Ovary (tissue), 9 donors: Measurements from ENCODE around the gene INPP5E. TPM values are rescaled to one million over a fixed set of nuclear protein-coding genes. Genes with fewer than 3 reads are reported as not detected.

Source experiments
- DNase-seq, 5 donors: peaks; one replicate each; pipeline ENCODE4 v3.0.0-alpha.2; 2019 to 2020
- H3K27ac ChIP-seq, 2 donors: fragments of 200-600 bp; one replicate each; pipeline versions ENCODE4 v1.5.1 to v1.8.0; 2019 to 2022
- H3K27me3 ChIP-seq: fragments of 200-600 bp; one replicate; pipeline ENCODE4 v1.8.0; 2022
- H3K36me3 ChIP-seq: fragments of 200-600 bp; sonication (generic); one replicate; pipeline ENCODE4 v1.5.1; 2019
- H3K4me1 ChIP-seq: one replicate; pipeline ENCODE4 v1.8.1; 2013; ENCODE audit warnings: mild to moderate bottlenecking, moderate library complexity; ENCODE audit not compliant: insufficient read depth
- H3K4me3 ChIP-seq: fragments of 200-600 bp; sonication (generic); one replicate; pipeline ENCODE4 v1.5.1; 2017
- H3K9me3 ChIP-seq, 2 donors: fragments of 200-600 bp in 1 of 2; sonication (generic) in 1 of 2; one replicate each; pipeline versions ENCODE4 v1.5.1 to v1.8.1; 2013 to 2019; ENCODE audit warnings: mild to moderate bottlenecking in 1 of 2, moderate library complexity in 1 of 2
- CTCF ChIP-seq, 3 donors: fragments of 450-650 bp in 2 of 3; fragments of 200-600 bp in 1 of 3; IDR thresholded peaks; one replicate each; pipeline versions ENCODE4 v1.5.1 to v1.8.0; 2016 to 2022; ENCODE audit warnings: antibody characterized with exemption in 3 of 3, mild to moderate bottlenecking in 1 of 3
- EP300 ChIP-seq: sonication (generic); formaldehyde crosslinking; IDR thresholded peaks from one replicate; pipeline ENCODE4 v1.6.1; 2017; ENCODE audit warnings: antibody characterized with exemption
- POLR2A ChIP-seq: fragments of 450-650 bp; IDR thresholded peaks from one replicate; pipeline ENCODE4 v1.6.1; 2017; ENCODE audit warnings: antibody characterized with exemption, mild to moderate bottlenecking, moderate library complexity
- WGBS, 3 donors: extraction: QIAGEN DNeasy Blood & Tissue Kit in 1 of 3; methylation state at CpG; one replicate each; pipeline versions ENCODE4 v1.1.5 to v1.1.7; 2013 to 2017; 5-methylcytosine and 5-hydroxymethylcytosine counted together
- intact Hi-C, 4 donors: fragments of 100-400 bp; cut with DNase I; formaldehyde crosslinking; loops; one replicate each; pipeline versions ENCODE4 v1.11.0 to v1.15.1; 2022 to 2023
- polyA plus RNA-seq, 2 donors: library from polyadenylated mRNA; stranded (reverse); fragments of 200-250 nt in 1 of 2; fragments of 350-450 nt in 1 of 2; fragmentation: Illumina TruSeq in 1 of 2; extraction: RNeasy Lipid Tissue Mini Kit (QIAGEN cat#74804) in 1 of 2; gene quantifications; one replicate each; pipeline ENCODE4 v1.2.3, GENCODE V29; 2013 to 2014
- total RNA-seq, 7 donors: library from RNA; depleted of rRNA in 2 of 7; stranded (reverse); fragments of >200 nt in 2 of 7; fragmentation: NEBNext Ultra II Directional in 3 of 7; extraction: Animal tissue kit (Norgen Biotek cat#: 25700) in 3 of 7; gene quantifications; one replicate each; pipeline versions ENCODE4 v1.1.0 to v1.2.4, GENCODE V29; 2016 to 2023
- donor health status: DM: no; HTN: no; CAD: no; lungs with moderate emphysema.
- donor health status: DM: no; HTN: no; CAD: no.
- donor health status: Bipolar disorder and iron deficiency.
- donor health status: DM: yes; HTN: yes; CAD: no.
- donor health status: DM: no; HTN: no; CAD: no.
- donor health status: DM: yes; HTN: yes; CAD: no.

The INPP5E gene
- total and polyA plus RNA-seq, 9 donors = 3.4 to 18.5 (median 15.0) TPM

DNA sequence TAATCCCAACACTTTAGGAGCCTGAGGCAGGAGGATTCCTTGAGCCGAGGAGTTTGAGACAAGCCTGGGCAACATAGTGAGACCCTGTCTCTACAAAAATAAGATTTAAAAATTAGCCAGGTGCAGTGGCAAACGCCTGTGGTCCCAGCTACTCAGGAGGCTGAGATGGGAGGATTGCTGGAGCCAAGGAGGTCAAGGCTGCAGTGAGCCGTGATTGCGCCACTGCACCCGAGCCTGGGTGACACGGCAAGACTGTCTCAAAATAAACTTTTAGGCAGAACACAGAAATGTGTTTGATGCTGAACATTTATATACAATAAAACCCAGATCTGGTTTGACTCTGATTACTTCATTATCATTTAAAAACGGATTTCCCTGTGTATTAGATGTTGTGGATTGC lies 34.2 kb downstream of the INPP5E start:
- H3K36me3 ChIP-seq = no peaks in the 10 kb centered on the region
- no peaks in the 10 kb centered on the region for H3K9me3 ChIP-seq
- no peak overlapping the region for H3K4me3 ChIP-seq
- DNase-seq = no peak
- WGBS, 3 donors = 70 to 75% (median 70%) methylated on average over 7 of the region's 7 CpGs
- no peaks in the 10 kb centered on the region for H3K27me3 ChIP-seq
- TF ChIP-seq CTCF (IDR thresholded peaks at IDR 0.05) (no peak), POLR2A (no peak), EP300 (no peak)
- no peak overlapping the region for H3K27ac ChIP-seq
- intact Hi-C loops = no loop called here
- H3K4me1 ChIP-seq = peaks cover 3% of the 10 kb centered on the region

- TF ChIP-seq EP300 (no peak), CTCF (IDR thresholded peaks at IDR 0.05) (no peak), POLR2A (no peak)
- no peak overlapping the region for H3K4me3 ChIP-seq
- intact Hi-C loops = loop anchor here in 1 of 4 donors (5.0 kb wide), 1 partner anchor 92 kb away; no protein-coding TSS in a partner anchor
- peaks cover 6% of the 10 kb centered on the region for H3K4me1 ChIP-seq
- no peak for DNase-seq
- no peak overlapping the region for H3K27ac ChIP-seq
- WGBS, 3 donors = 85 to 87% (median 86%) methylated on average over 14 of the region's 14 CpGs
- no peaks in the 10 kb centered on the region for H3K36me3 ChIP-seq
- no peaks in the 10 kb centered on the region for H3K27me3 ChIP-seq
- H3K9me3 ChIP-seq = no peaks in the 10 kb centered on the region
Measured at GRCh38 chr9:136404801-136405136, 34.9 kb downstream of the INPP5E start.

- WGBS, 3 donors = 86 to 89% (median 89%) methylated on average over 32 of the region's 32 CpGs
- intact Hi-C loops = loop anchor here in 1 of 4 donors (5.0 kb wide), 1 partner anchor 92 kb away; no protein-coding TSS in a partner anchor
- Histone ChIP-seq H3K9me3 (no peaks in the 10 kb centered on the region), H3K27ac (no peak overlapping the region), H3K27me3 (no peaks in the 10 kb centered on the region), H3K4me3 (no peak overlapping the region), H3K4me1 (peaks cover 7% of the 10 kb centered on the region), H3K36me3 (no peaks in the 10 kb centered on the region)
- DNase-seq = no peak
- TF ChIP-seq EP300 = no peak
- TF ChIP-seq CTCF (IDR thresholded peaks at IDR 0.05) = no peak
- TF ChIP-seq POLR2A = no peak
Measured at GRCh38 chr9:136403915-136404800, 35.5 kb downstream of the INPP5E start.

GRCh38 chr9:136403538-136403914 lies 36.1 kb downstream of the INPP5E start:
- TF ChIP-seq EP300 = no peak
- no peak for DNase-seq
- no peaks in the 10 kb centered on the region for H3K9me3 ChIP-seq
- no peak overlapping the region for H3K27ac ChIP-seq
- no peak overlapping the region for H3K4me3 ChIP-seq
- intact Hi-C loops = loop anchor here in 1 of 4 donors (5.0 kb wide), 1 partner anchor 91 kb away; no protein-coding TSS in a partner anchor
- H3K4me1 ChIP-seq = peaks cover 13% of the 10 kb centered on the region
- no peaks in the 10 kb centered on the region for H3K27me3 ChIP-seq
- H3K36me3 ChIP-seq = no peaks in the 10 kb centered on the region
- 85 to 89% (median 87%) methylated on average over 5 of the region's 5 CpGs for WGBS, 3 donors

- WGBS, 3 donors = 48 to 52% (median 51%) methylated on average over 13 of the region's 13 CpGs
- no peaks in the 10 kb centered on the region for H3K27me3 ChIP-seq
- peaks cover 13% of the 10 kb centered on the region for H3K4me1 ChIP-seq
- DNase-seq = no peak
- no peak overlapping the region for H3K27ac ChIP-seq
- no peaks in the 10 kb centered on the region for H3K9me3 ChIP-seq
- intact Hi-C loops = loop anchor here in 1 of 4 donors (5.0 kb wide), 1 partner anchor 90 kb away; no protein-coding TSS in a partner anchor
- no peak for TF ChIP-seq POLR2A
- H3K4me3 ChIP-seq = no peak overlapping the region
- H3K36me3 ChIP-seq = no peaks in the 10 kb centered on the region
Measured at GRCh38 chr9:136402067-136402466, 37.6 kb downstream of the INPP5E start.
